Body of pancreas (tissue), 4 donors: ENCODE measurements around the gene EHBP1.

Source experiments
- CTCF ChIP-seq, 7 experiments: fragments of 450-650 bp in 4 of 7; fragments of 200-600 bp in 3 of 7; sonication (generic) in 3 of 7; IDR thresholded peaks; one replicate each; pipeline ENCODE4 v1.5.1; 2016 to 2019; ENCODE audit warnings: antibody characterized with exemption in 7 of 7
- POLR2A ChIP-seq, 3 donors: fragments of 450-650 bp; IDR thresholded peaks; one replicate each; pipeline ENCODE4 v1.6.1; 2016; ENCODE audit warnings: antibody characterized with exemption in 3 of 3, mild to moderate bottlenecking in 2 of 3

GRCh38 chr2:62884086-62884485 lies 178.6 kb downstream of the EHBP1 start:
- TF ChIP-seq CTCF (IDR thresholded peaks at IDR 0.05) (no peak), POLR2A (IDR thresholded peaks at IDR 0.05) (no peak)
